Measurements from ENCODE around the gene SSR1.
A peak's percentile ranks its signal among the peaks of the same experiment; 100 is the strongest.
"Not testable (repeated sequence)": the region's sequence is repeated elsewhere in the genome, so short reads cannot be mapped to it uniquely, and the experiment has no call there.

SSR1 gene

DNA sequence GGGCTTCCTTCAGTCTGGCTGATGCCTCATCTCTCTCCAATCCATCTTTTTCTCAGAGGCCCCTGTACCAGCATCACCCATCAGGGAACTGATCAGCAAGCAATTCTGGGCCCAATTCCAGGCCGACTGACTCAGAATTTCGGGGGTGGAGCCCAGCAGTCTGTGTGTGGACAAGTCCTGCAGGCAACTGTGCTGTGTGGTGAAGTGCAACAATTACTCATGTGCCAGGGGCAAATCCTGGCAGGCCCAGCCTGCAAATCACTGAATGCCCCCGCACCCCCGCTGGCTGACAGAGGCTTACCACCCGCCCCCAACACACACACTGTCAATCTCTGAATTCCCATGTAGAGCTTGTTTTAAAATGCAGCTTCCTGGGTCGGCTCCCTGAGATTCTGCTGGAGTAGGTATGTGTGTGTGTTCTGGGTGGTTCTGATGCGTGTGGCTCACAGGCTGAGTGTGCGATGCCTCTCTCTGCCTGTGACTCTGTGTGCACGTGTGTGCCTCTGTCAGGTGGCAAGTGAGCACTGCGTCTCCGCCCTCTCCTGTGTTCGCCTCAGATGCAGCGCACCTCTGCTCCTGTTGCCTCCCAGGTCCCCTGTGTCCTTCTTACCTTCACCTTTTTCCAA, 45.4 kb downstream of the SSR1 start:
- no peak overlapping the region for H3K4me3 ChIP-seq (ENCODE audit: control insufficient read depth, low read depth, low read length)
- TF ChIP-seq, protein P1, sequence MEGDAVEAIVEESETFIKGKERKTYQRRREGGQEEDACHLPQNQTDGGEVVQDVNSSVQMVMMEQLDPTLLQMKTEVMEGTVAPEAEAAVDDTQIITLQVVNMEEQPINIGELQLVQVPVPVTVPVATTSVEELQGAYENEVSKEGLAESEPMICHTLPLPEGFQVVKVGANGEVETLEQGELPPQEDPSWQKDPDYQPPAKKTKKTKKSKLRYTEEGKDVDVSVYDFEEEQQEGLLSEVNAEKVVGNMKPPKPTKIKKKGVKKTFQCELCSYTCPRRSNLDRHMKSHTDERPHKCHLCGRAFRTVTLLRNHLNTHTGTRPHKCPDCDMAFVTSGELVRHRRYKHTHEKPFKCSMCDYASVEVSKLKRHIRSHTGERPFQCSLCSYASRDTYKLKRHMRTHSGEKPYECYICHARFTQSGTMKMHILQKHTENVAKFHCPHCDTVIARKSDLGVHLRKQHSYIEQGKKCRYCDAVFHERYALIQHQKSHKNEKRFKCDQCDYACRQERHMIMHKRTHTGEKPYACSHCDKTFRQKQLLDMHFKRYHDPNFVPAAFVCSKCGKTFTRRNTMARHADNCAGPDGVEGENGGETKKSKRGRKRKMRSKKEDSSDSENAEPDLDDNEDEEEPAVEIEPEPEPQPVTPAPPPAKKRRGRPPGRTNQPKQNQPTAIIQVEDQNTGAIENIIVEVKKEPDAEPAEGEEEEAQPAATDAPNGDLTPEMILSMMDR (conservative IDR thresholded peaks at IDR 0.05; ENCODE audit: control insufficient read depth, insufficient read depth, low read depth, low read length) = no peak
- DNase-seq (ENCODE audit: low read depth) = peak; percentile 96

DNA sequence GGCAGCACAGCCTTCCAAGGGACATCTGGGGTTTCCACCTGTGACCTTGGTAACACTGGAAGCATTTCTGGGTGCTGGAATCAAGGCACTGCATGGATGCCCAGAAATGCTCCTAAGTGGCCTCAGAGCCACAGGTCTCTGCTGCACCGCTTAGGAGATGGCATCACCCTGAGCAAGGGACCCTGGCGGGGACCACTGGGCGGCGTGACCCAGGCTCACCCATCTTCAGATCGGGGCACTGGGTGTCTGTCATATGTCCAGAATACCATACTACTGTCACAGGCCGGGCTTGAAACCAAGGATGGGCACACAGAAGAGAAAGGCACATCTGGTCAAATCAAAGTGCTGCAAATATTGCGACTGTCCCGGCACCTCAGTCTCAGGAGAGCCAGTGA, 45.9 kb downstream of the SSR1 start:
- H3K4me3 ChIP-seq (ENCODE audit: control insufficient read depth, low read depth, low read length) = no peak overlapping the region
- no peak for DNase-seq (ENCODE audit: low read depth)
- TF ChIP-seq, protein P1 (conservative IDR thresholded peaks at IDR 0.05; ENCODE audit: control insufficient read depth, insufficient read depth, low read depth, low read length) = no peak

GRCh38 chr6:7265385-7265726, 47.6 kb downstream of the SSR1 start:
- DNase-seq (ENCODE audit: low read depth); H3K4me3 ChIP-seq (ENCODE audit: control insufficient read depth, low read depth, low read length): not testable (repeated sequence)

- TF ChIP-seq, protein P1 (conservative IDR thresholded peaks at IDR 0.05; ENCODE audit: control insufficient read depth, insufficient read depth, low read depth, low read length) = no peak
- H3K4me3 ChIP-seq (ENCODE audit: control insufficient read depth, low read depth, low read length) = no peak overlapping the region
- no peak for DNase-seq (ENCODE audit: low read depth)
These were observed 48.2 kb downstream of the SSR1 start for GRCh38 chr6:7264686-7265384.

- TF ChIP-seq, protein P1 (conservative IDR thresholded peaks at IDR 0.05; ENCODE audit: control insufficient read depth, insufficient read depth, low read depth, low read length) = no peak
- no peak overlapping the region for H3K4me3 ChIP-seq (ENCODE audit: control insufficient read depth, low read depth, low read length)
- no peak for DNase-seq (ENCODE audit: low read depth)
These were observed 49.0 kb downstream of the SSR1 start for GRCh38 chr6:7264041-7264440.

- H3K4me3 ChIP-seq (ENCODE audit: control insufficient read depth, low read depth, low read length); DNase-seq (ENCODE audit: low read depth): not testable (repeated sequence)
These were observed 49.5 kb downstream of the SSR1 start for GRCh38 chr6:7263519-7263805.

DNA sequence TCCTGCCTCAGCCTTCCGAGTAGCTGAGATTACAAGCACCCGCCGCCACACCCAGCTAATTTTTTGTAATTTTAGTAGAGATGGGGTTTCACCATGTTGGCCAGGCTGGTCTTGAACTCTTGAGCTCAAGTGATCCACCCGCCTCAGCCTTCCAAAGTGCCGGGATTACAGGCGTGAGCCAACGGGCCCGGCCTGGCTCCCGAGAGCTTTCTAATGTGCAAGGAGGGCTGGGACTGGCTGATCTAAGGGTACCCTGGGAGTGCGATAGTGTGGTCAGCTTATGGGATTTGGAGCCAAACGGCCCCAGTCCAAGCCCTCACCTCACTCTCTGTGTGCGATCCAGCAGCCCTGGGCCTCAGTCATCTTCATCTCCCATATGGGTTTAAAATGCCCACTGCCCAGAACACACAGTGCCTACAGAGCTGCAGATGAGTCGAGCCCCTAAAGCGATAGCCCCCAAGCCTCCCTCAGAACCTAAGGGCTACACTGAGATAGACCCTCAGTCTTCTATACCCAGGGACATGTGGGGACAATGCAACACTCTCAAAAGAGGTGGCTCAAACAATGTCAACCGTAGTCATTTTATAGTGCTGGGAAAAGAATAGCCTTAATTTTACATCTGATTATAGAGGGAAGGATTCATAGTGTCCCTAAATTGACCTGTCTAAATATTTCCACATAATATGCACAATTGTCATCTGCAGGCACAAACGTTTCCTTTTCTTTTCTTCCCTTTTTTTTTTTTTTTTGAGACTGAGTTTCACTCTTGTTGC, 50.1 kb downstream of the SSR1 start:
- TF ChIP-seq, protein P1 (conservative IDR thresholded peaks at IDR 0.05; ENCODE audit: control insufficient read depth, insufficient read depth, low read depth, low read length) = no peak
- no peak for DNase-seq (ENCODE audit: low read depth)
- H3K4me3 ChIP-seq (ENCODE audit: control insufficient read depth, low read depth, low read length) = no peak overlapping the region
